ENCODE measurements around the gene CYLD. TPM values are rescaled to one million over a fixed set of nuclear protein-coding genes. Genes with fewer than 3 reads are reported as not detected.

The CYLD gene
- total RNA-seq, 2 experiments from 2014 or later: 7.4 to 14.9 TPM

GRCh38 chr16:50765260-50765659, 23.4 kb downstream of the CYLD start:
- CTCF ChIA-PET (ENCODE audit: unreplicated experiment): no interaction called here
- no peaks in the 10 kb centered on the region for H3K79me2 ChIP-seq (ENCODE audit: insufficient read depth, low read depth, low read length)

GRCh38 chr16:50765861-50766260, 24.0 kb downstream of the CYLD start:
- no peak for DNase-seq (ENCODE audit: low spot score)
- POLR2A ChIA-PET: interaction anchor here (0.5 kb wide), 1 partner anchor 9 kb away, joined by 3 read pairs; no protein-coding TSS in a partner anchor

More at GRCh38 chr16:50765260-50765659, 23.4 kb downstream of the CYLD start:
- no peak for DNase-seq (ENCODE audit: low spot score)
- H3K9me3 ChIP-seq (ENCODE audit: low read length): no peaks in the 10 kb centered on the region
- H3K4me3 ChIP-seq (ENCODE audit: low read depth, low read length, poor library complexity, severe bottlenecking): no peak overlapping the region
- H3K4me1 ChIP-seq (ENCODE audit: insufficient read depth, low read length, poor library complexity, severe bottlenecking): no peaks in the 10 kb centered on the region
- H3K27ac ChIP-seq (ENCODE audit: low read depth, low read length, poor library complexity, severe bottlenecking): no peak overlapping the region
- H4K20me1 ChIP-seq (ENCODE audit: insufficient read depth, low read length): no peaks in the 10 kb centered on the region
- POLR2A ChIA-PET: interaction anchor here (0.5 kb wide), 1 partner anchor 10 kb away, joined by 3 read pairs; no protein-coding TSS in a partner anchor
- H2AFZ ChIP-seq (ENCODE audit: low read length): no peak overlapping the region
- no peak for TF ChIP-seq EZH2phosphoT487 (IDR thresholded peaks at IDR 0.05; ENCODE audit: borderline replicate concordance, low read depth, low read length)
- TF ChIP-seq, protein P1, sequence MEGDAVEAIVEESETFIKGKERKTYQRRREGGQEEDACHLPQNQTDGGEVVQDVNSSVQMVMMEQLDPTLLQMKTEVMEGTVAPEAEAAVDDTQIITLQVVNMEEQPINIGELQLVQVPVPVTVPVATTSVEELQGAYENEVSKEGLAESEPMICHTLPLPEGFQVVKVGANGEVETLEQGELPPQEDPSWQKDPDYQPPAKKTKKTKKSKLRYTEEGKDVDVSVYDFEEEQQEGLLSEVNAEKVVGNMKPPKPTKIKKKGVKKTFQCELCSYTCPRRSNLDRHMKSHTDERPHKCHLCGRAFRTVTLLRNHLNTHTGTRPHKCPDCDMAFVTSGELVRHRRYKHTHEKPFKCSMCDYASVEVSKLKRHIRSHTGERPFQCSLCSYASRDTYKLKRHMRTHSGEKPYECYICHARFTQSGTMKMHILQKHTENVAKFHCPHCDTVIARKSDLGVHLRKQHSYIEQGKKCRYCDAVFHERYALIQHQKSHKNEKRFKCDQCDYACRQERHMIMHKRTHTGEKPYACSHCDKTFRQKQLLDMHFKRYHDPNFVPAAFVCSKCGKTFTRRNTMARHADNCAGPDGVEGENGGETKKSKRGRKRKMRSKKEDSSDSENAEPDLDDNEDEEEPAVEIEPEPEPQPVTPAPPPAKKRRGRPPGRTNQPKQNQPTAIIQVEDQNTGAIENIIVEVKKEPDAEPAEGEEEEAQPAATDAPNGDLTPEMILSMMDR (conservative IDR thresholded peaks at IDR 0.05; ENCODE audit: low read length): no peak
- H3K4me2 ChIP-seq (ENCODE audit: low read length): no peak overlapping the region
- no peaks in the 10 kb centered on the region for H3K36me3 ChIP-seq (ENCODE audit: insufficient read depth, low read length)
- no peaks in the 10 kb centered on the region for H3K9me2 ChIP-seq (ENCODE audit: insufficient read depth, low read length)
- intact Hi-C loops (cut with micrococcal nuclease; ENCODE audit: unreplicated experiment): no loop called here
- no TSS peak for BruUV-seq (replicated peaks)

GRCh38 chr16:50767197-50767596, 25.3 kb downstream of the CYLD start:
- no peak overlapping the region for H3K4me2 ChIP-seq (ENCODE audit: low read length)
- no peaks in the 10 kb centered on the region for H3K9me2 ChIP-seq (ENCODE audit: insufficient read depth, low read length)
- no peak overlapping the region for H3K4me3 ChIP-seq (ENCODE audit: low read depth, low read length, poor library complexity, severe bottlenecking)
- intact Hi-C loops (cut with micrococcal nuclease; ENCODE audit: unreplicated experiment): no loop called here
- H4K20me1 ChIP-seq (ENCODE audit: insufficient read depth, low read length): no peaks in the 10 kb centered on the region
- no peak overlapping the region for H3K27ac ChIP-seq (ENCODE audit: low read depth, low read length, poor library complexity, severe bottlenecking)
- TF ChIP-seq, protein P1 (conservative IDR thresholded peaks at IDR 0.05; ENCODE audit: low read length): no peak
- no peak for TF ChIP-seq EZH2phosphoT487 (IDR thresholded peaks at IDR 0.05; ENCODE audit: borderline replicate concordance, low read depth, low read length)
- POLR2A ChIA-PET: no interaction called here
- CTCF ChIA-PET (ENCODE audit: unreplicated experiment): interaction anchor here (0.6 kb wide), 1 partner anchor 16 kb away, joined by 3 read pairs; no protein-coding TSS in a partner anchor
- no TSS peak for BruUV-seq (replicated peaks)
- H3K79me2 ChIP-seq (ENCODE audit: insufficient read depth, low read depth, low read length): no peaks in the 10 kb centered on the region
- H3K4me1 ChIP-seq (ENCODE audit: insufficient read depth, low read length, poor library complexity, severe bottlenecking): no peaks in the 10 kb centered on the region
- H3K36me3 ChIP-seq (ENCODE audit: insufficient read depth, low read length): no peaks in the 10 kb centered on the region
- no peak overlapping the region for H2AFZ ChIP-seq (ENCODE audit: low read length)
- no peak for DNase-seq (ENCODE audit: low spot score)
- 0 out of 2 replicates have a peak, but pooled peaks cover 7% of the 10 kb centered on the region for H3K9me3 ChIP-seq (ENCODE audit: low read length)

More at GRCh38 chr16:50765861-50766260, 24.0 kb downstream of the CYLD start:
- H3K4me2 ChIP-seq (ENCODE audit: low read length): no peak overlapping the region
- H3K4me3 ChIP-seq (ENCODE audit: low read depth, low read length, poor library complexity, severe bottlenecking): no peak overlapping the region
- intact Hi-C loops (cut with micrococcal nuclease; ENCODE audit: unreplicated experiment): no loop called here
- no TSS peak for BruUV-seq (replicated peaks)
- no peaks in the 10 kb centered on the region for H3K36me3 ChIP-seq (ENCODE audit: insufficient read depth, low read length)
- no peaks in the 10 kb centered on the region for H3K79me2 ChIP-seq (ENCODE audit: insufficient read depth, low read depth, low read length)
- H2AFZ ChIP-seq (ENCODE audit: low read length): no peak overlapping the region
- TF ChIP-seq, protein P1 (conservative IDR thresholded peaks at IDR 0.05; ENCODE audit: low read length): no peak
- no peak for TF ChIP-seq EZH2phosphoT487 (IDR thresholded peaks at IDR 0.05; ENCODE audit: borderline replicate concordance, low read depth, low read length)
- H4K20me1 ChIP-seq (ENCODE audit: insufficient read depth, low read length): no peaks in the 10 kb centered on the region
- H3K9me3 ChIP-seq (ENCODE audit: low read length): no peaks in the 10 kb centered on the region
- no peaks in the 10 kb centered on the region for H3K9me2 ChIP-seq (ENCODE audit: insufficient read depth, low read length)
- CTCF ChIA-PET (ENCODE audit: unreplicated experiment): no interaction called here
- no peaks in the 10 kb centered on the region for H3K4me1 ChIP-seq (ENCODE audit: insufficient read depth, low read length, poor library complexity, severe bottlenecking)
- no peak overlapping the region for H3K27ac ChIP-seq (ENCODE audit: low read depth, low read length, poor library complexity, severe bottlenecking)
